ENCODE results near the gene TACR2. TPM values are rescaled to one million over a fixed set of nuclear protein-coding genes. Genes with fewer than 3 reads are reported as not detected.

TACR2 gene
- total and polyA plus RNA-seq, 2 of the 13 experiments (the other 11 are each of a cell fraction or from before 2014, with no cell fraction given), result 0.04 TPM; not detected in 1

GRCh38 chr10:69421611-69422308, 5.0 kb upstream of the TACR2 start:
- CTCF ChIA-PET (ENCODE audit: low intra/inter-chr PET ratio, low total read pairs), result no interaction called here
- DNase-seq (ENCODE audit: low spot score), result no peak
- TF ChIP-seq ZNF383 (CRISPR knock-in tag; IDR thresholded peaks at IDR 0.05; ENCODE audit: borderline replicate concordance) (no peak), ZNF687 (CRISPR knock-in tag; IDR thresholded peaks at IDR 0.05) (peak; percentile 50), ZSCAN29 (CRISPR knock-in tag; conservative IDR thresholded peaks at IDR 0.05) (no peak), MAF1 (CRISPR knock-in tag; IDR thresholded peaks at IDR 0.05; ENCODE audit: borderline replicate concordance) (no peak), FOXP1 (IDR thresholded peaks at IDR 0.05) (no peak), FOXP1 (CRISPR knock-in tag; IDR thresholded peaks at IDR 0.05) (0 out of 2 replicates have a peak, but pooled peaks have one; percentile 21), ZNF782 (CRISPR knock-in tag; IDR thresholded peaks at IDR 0.05; ENCODE audit: borderline replicate concordance) (no peak), ZNF138 (CRISPR knock-in tag; IDR thresholded peaks at IDR 0.05; ENCODE audit: low read depth) (no peak), ZGPAT (CRISPR knock-in tag; IDR thresholded peaks at IDR 0.05) (peak; percentile 25; the same call in 1 of the 2 replicates), ZFP41 (CRISPR knock-in tag; IDR thresholded peaks at IDR 0.05; ENCODE audit: borderline replicate concordance) (no peak), POGK (CRISPR knock-in tag; conservative IDR thresholded peaks at IDR 0.05) (0 out of 2 replicates have a peak, but pooled peaks have one; percentile 31), NFE2L2 (IDR thresholded peaks at IDR 0.05; ENCODE audit: low read length) (no peak), ZNF205 (CRISPR knock-in tag; IDR thresholded peaks at IDR 0.05) (no peak), SRF (IDR thresholded peaks at IDR 0.05; ENCODE audit: low read depth, low read length) (peak; percentile 33; the same call in 1 of the 2 replicates)

More at GRCh38 chr10:69421611-69422308, 5.0 kb upstream of the TACR2 start:
- Histone ChIP-seq H3K4me2 (ENCODE audit: low read depth, low read length) (peak overlapping the region; percentile 64), H2AFZ (ENCODE audit: low read length) (no peak overlapping the region), H3K36me3 (replicated peaks in 1 of 2; ENCODE audit: control insufficient read depth in 1 of 2, insufficient read depth in 2 of 2, low read length in 2 of 2) (no peaks in the 10 kb centered on the region), H3K4me1 (ENCODE audit: insufficient read depth, low read length) (peaks cover 79% of the 10 kb centered on the region), H3K27ac (ENCODE audit: extremely low read length, insufficient read depth, low read length) (no peak overlapping the region), H3K4me3 (replicated peaks in 1 of 3; ENCODE audit: insufficient read depth in 1 of 3, low read depth in 2 of 3, low read length in 3 of 3) (no peak overlapping the region), H3K9me3 (ENCODE audit: low read length) (no peaks in the 10 kb centered on the region), H4K20me1 (ENCODE audit: insufficient read depth, low read length) (no peaks in the 10 kb centered on the region), H3K27me3 (ENCODE audit: control insufficient read depth in 1 of 2, insufficient read depth in 2 of 2, low read length in 2 of 2) (peaks cover 3 to 14% of the 10 kb centered on the region in 2 experiments; a peak in 3 of 5 replicates), H3K9ac (ENCODE audit: insufficient read depth, low read depth, low read length) (no peak overlapping the region; the same call in 1 of the 2 replicates), H3K79me2 (ENCODE audit: insufficient read depth, low read length) (no peaks in the 10 kb centered on the region)
- in situ Hi-C loops (cut with HindIII; ENCODE audit: extremely low pct_ligation_motif_present, low pct_unique_long_range_greater_than_20kb) (no loop called here), intact Hi-C loops (cut with micrococcal nuclease; ENCODE audit: unreplicated experiment) (no loop called here)
- FAIRE-seq (no peak), ATAC-seq (no peak; the same call in 2 of the 3 replicates)
- no TSS peak for BruUV-seq (replicated peaks)
- 17% methylated on average over 9 of the region's 13 CpGs for WGBS (ENCODE audit: low lambda C conversion rate)
- POLR2A ChIA-PET, result no interaction called here

Measured in HepG2 (cell line).